GM12878 (cell line): ENCODE results near the gene NCAPD3. TPM values are rescaled to one million over a fixed set of nuclear protein-coding genes. Genes with fewer than 3 reads are reported as not detected.

Experiments
- CBFB ChIP-seq: IDR thresholded peaks from 2 replicates; pipeline ENCODE4 v1.6.1; 2016; ENCODE audit warnings: antibody characterized with exemption, low read depth
- CTCF ChIP-seq, 3 experiments: IDR thresholded peaks in 2 of 3; conservative IDR thresholded peaks in 1 of 3; 2 replicates each; pipeline ENCODE4 v1.5.1; 2011; ENCODE audit warnings: low read depth in 3 of 3, low read length in 3 of 3, mild to moderate bottlenecking in 3 of 3, control low read depth in 2 of 3, moderate library complexity in 2 of 3, inconsistent platforms in 1 of 3, mixed read lengths in 1 of 3; ENCODE audit not compliant: control insufficient read depth in 2 of 3, insufficient read depth in 1 of 3; ENCODE audit errors: extremely low read depth in 1 of 3
- PBX3 ChIP-seq: IDR thresholded peaks from 2 replicates; pipeline ENCODE4 v1.6.1; 2011; ENCODE audit warnings: mild to moderate bottlenecking, low read depth, low read length, moderate library complexity; ENCODE audit not compliant: insufficient replicate concordance
- RUNX3 ChIP-seq: IDR thresholded peaks from 2 replicates; pipeline ENCODE4 v1.6.1; 2012; ENCODE audit warnings: low read length, inconsistent platforms
- TCF12 ChIP-seq: IDR thresholded peaks from 2 replicates; pipeline ENCODE4 v1.6.1; 2011; ENCODE audit warnings: low read depth, mild to moderate bottlenecking, low read length
- ZNF592 ChIP-seq: fragments of 450-650 bp; IDR thresholded peaks from 2 replicates; pipeline ENCODE4 v1.6.1; 2017; ENCODE audit warnings: mild to moderate bottlenecking, moderate library complexity
- polyA plus RNA-seq, 11 experiments: library from polyadenylated mRNA; depleted of rRNA in 4 of 11; unstranded in 6 of 11; stranded (reverse) in 5 of 11; fragments of >200 nt; fragmentation: Nextera tagmentation in 4 of 11; fragmentation: Illumina TruSeq in 1 of 11; extraction: Ambion mirVana in 4 of 11; extraction: Trizol in 1 of 11; gene quantifications; 1 replicate in 1 of 11; 2 replicates in 10 of 11; pipeline versions ENCODE4 v1.2.1 to v1.2.3, GENCODE V29; 2011 to 2016; ENCODE audit warnings: inconsistent platforms in 2 of 11, missing spikeins in 2 of 11, low read depth in 1 of 11
- total RNA-seq, 4 experiments: library from RNA; depleted of rRNA in 3 of 4; stranded (reverse); fragments of >200 nt in 3 of 4; fragmentation: Illumina TruSeq in 1 of 4; extraction: Trizol in 1 of 4; gene quantifications; 2 replicates each; pipeline versions ENCODE4 v1.2.1 to v1.2.3, GENCODE V29; 2013 to 2021

NCAPD3 gene
- total and polyA plus RNA-seq, 10 of the 15 experiments (the other 5 are each of a cell fraction or from before 2014, with no cell fraction given) = 14.9 to 58.2 (median 48.2) TPM

GRCh38 chr11:134230339-134230738, 6.6 kb upstream of the NCAPD3 start (continued):
- TF ChIP-seq ZNF592 (no peak), RUNX3 (peak; percentile 77), TCF12 (peak; percentile 60; the same call in 1 of the 2 replicates), CTCF (IDR thresholded peaks at IDR 0.05 in 2 of 3, conservative IDR thresholded peaks at IDR 0.05 in 1 of 3; ENCODE audit: control insufficient read depth in 2 of 3, extremely low read depth in 1 of 3, insufficient read depth in 1 of 3, low read depth in 3 of 3, low read length in 3 of 3) (no peak), PBX3 (peak; percentile 15), CBFB (no peak)
